GM12892 (cell line): ENCODE results near the gene USP21.

ENCODE experiments used
- DNase-seq: peaks from one replicate; pipeline ENCODE4 v3.0.0; 2011; ENCODE audit not compliant: insufficient read length
- FAIRE-seq: peaks from 2 replicates; lab custom pipeline; 2011; peaks lifted over from hg19 to GRCh38; lab: Jason Lieb, UNC
- POLR2A ChIP-seq: IDR thresholded peaks from 2 replicates; pipeline ENCODE4 v1.6.1; 2011; ENCODE audit warnings: low read depth, low read length, control low read depth
- POLR2AphosphoS5 ChIP-seq: IDR thresholded peaks from 2 replicates; pipeline ENCODE4 v1.6.1; 2011; ENCODE audit warnings: low read depth, low read length, control low read depth
- TAF1 ChIP-seq: IDR thresholded peaks from 2 replicates; pipeline ENCODE4 v1.6.1; 2011; ENCODE audit warnings: low read depth, mild to moderate bottlenecking, control low read depth, low read length, borderline replicate concordance

Gene USP21

GRCh38 chr1:161214369-161214768, 55.1 kb downstream of the USP21 start:
- FAIRE-seq: no peak
- no peak for DNase-seq
- no peak for TF ChIP-seq POLR2AphosphoS5
- no peak for TF ChIP-seq TAF1

- FAIRE-seq (no peak), DNase-seq (no peak)
- 0 out of 2 replicates have a peak, but pooled peaks have one; percentile 23 for TF ChIP-seq POLR2A
- no peak for TF ChIP-seq POLR2AphosphoS5
- no peak for TF ChIP-seq TAF1
Observed at GRCh38 chr1:161215076-161215475, 55.8 kb downstream of the USP21 start, which contains the start of gene FCER1G. TSS of gene FCER1G (plus strand) at chr1:161215295. CDS start at chr1:161215322, 27 bp downstream.
